ENCODE data around the gene TRIM27.

GRCh38 chr6:28868873-28869272 is 54.9 kb downstream of the TRIM27 start:
- TF ChIP-seq, protein P1, sequence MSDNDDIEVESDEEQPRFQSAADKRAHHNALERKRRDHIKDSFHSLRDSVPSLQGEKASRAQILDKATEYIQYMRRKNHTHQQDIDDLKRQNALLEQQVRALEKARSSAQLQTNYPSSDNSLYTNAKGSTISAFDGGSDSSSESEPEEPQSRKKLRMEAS (CRISPR knock-in tag; IDR thresholded peaks at IDR 0.05), result no peak
- TF ChIP-seq CTCF (IDR thresholded peaks at IDR 0.05), result no peak
- TF ChIP-seq FOXK1 (CRISPR knock-in tag; IDR thresholded peaks at IDR 0.05), result no peak
- no peak for TF ChIP-seq PRDM15 (CRISPR knock-in tag; IDR thresholded peaks at IDR 0.05)
- TF ChIP-seq TEAD4 (CRISPR knock-in tag; IDR thresholded peaks at IDR 0.05), result no peak
- TF ChIP-seq TP53 (CRISPR knock-in tag; IDR thresholded peaks at IDR 0.05), result no peak
- no peak for TF ChIP-seq NR3C1 (CRISPR knock-in tag; conservative IDR thresholded peaks at IDR 0.05; ENCODE audit: low read depth)
- TF ChIP-seq, protein P2, sequence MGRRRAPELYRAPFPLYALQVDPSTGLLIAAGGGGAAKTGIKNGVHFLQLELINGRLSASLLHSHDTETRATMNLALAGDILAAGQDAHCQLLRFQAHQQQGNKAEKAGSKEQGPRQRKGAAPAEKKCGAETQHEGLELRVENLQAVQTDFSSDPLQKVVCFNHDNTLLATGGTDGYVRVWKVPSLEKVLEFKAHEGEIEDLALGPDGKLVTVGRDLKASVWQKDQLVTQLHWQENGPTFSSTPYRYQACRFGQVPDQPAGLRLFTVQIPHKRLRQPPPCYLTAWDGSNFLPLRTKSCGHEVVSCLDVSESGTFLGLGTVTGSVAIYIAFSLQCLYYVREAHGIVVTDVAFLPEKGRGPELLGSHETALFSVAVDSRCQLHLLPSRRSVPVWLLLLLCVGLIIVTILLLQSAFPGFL (CRISPR knock-in tag; IDR thresholded peaks at IDR 0.05; ENCODE audit: borderline replicate concordance), result no peak
- no peak for TF ChIP-seq TCF7 (CRISPR knock-in tag; IDR thresholded peaks at IDR 0.05; ENCODE audit: low read depth)
- TF ChIP-seq, protein P3, sequence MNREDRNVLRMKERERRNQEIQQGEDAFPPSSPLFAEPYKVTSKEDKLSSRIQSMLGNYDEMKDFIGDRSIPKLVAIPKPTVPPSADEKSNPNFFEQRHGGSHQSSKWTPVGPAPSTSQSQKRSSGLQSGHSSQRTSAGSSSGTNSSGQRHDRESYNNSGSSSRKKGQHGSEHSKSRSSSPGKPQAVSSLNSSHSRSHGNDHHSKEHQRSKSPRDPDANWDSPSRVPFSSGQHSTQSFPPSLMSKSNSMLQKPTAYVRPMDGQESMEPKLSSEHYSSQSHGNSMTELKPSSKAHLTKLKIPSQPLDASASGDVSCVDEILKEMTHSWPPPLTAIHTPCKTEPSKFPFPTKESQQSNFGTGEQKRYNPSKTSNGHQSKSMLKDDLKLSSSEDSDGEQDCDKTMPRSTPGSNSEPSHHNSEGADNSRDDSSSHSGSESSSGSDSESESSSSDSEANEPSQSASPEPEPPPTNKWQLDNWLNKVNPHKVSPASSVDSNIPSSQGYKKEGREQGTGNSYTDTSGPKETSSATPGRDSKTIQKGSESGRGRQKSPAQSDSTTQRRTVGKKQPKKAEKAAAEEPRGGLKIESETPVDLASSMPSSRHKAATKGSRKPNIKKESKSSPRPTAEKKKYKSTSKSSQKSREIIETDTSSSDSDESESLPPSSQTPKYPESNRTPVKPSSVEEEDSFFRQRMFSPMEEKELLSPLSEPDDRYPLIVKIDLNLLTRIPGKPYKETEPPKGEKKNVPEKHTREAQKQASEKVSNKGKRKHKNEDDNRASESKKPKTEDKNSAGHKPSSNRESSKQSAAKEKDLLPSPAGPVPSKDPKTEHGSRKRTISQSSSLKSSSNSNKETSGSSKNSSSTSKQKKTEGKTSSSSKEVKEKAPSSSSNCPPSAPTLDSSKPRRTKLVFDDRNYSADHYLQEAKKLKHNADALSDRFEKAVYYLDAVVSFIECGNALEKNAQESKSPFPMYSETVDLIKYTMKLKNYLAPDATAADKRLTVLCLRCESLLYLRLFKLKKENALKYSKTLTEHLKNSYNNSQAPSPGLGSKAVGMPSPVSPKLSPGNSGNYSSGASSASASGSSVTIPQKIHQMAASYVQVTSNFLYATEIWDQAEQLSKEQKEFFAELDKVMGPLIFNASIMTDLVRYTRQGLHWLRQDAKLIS (CRISPR knock-in tag; IDR thresholded peaks at IDR 0.05; ENCODE audit: borderline replicate concordance), result no peak
- TF ChIP-seq GABPB1 (CRISPR knock-in tag; IDR thresholded peaks at IDR 0.05), result no peak
- TF ChIP-seq, protein P4, sequence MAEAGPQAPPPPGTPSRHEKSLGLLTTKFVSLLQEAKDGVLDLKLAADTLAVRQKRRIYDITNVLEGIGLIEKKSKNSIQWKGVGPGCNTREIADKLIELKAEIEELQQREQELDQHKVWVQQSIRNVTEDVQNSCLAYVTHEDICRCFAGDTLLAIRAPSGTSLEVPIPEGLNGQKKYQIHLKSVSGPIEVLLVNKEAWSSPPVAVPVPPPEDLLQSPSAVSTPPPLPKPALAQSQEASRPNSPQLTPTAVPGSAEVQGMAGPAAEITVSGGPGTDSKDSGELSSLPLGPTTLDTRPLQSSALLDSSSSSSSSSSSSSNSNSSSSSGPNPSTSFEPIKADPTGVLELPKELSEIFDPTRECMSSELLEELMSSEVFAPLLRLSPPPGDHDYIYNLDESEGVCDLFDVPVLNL (CRISPR knock-in tag; IDR thresholded peaks at IDR 0.05; ENCODE audit: borderline replicate concordance, low read depth), result no peak
- TF ChIP-seq ATF6 (CRISPR knock-in tag; IDR thresholded peaks at IDR 0.05), result no peak
